Measurements from ENCODE around the gene KRTAP10-2. TPM values are rescaled to one million over a fixed set of nuclear protein-coding genes. Genes with fewer than 3 reads are reported as not detected.
"Not testable (repeated sequence)": the region's sequence is repeated elsewhere in the genome, so short reads cannot be mapped to it uniquely, and the experiment has no call there.

Gene KRTAP10-2
- total and polyA plus RNA-seq, 9 donors: not detected

- Histone ChIP-seq H3K9me3 (replicated peaks; ENCODE audit: control insufficient read depth, low read depth, low read length) (no peaks in the 10 kb centered on the region), H3K36me3 (ENCODE audit: control insufficient read depth, insufficient read depth, low read length) (no peaks in the 10 kb centered on the region), H3K4me1 (ENCODE audit: control insufficient read depth, insufficient read depth, low read length) (peaks cover 16% of the 10 kb centered on the region), H3K27me3 (ENCODE audit: control insufficient read depth, insufficient read depth, low read length) (peaks cover 4% of the 10 kb centered on the region), H3K4me3 (ENCODE audit: low read length) (no peak overlapping the region), H3K27ac (ENCODE audit: low read length) (no peak overlapping the region)
- peak; percentile 22 for DNase-seq
- WGBS (ENCODE audit: insufficient coverage): 38% methylated on average over 16 of the region's 20 CpGs
Measured at GRCh38 chr21:44593598-44594405, 42.5 kb upstream of the KRTAP10-2 start.

GRCh38 chr21:44592446-44593311 is 41.4 kb upstream of the KRTAP10-2 start, which contains the start of gene KRTAP10-6:
KRTAP10-6 (minus strand) TSS chr21:44592505; CDS start chr21:44592484, 21 bp downstream.
- no peak within 1 kb of the TSS for H3K27ac ChIP-seq (ENCODE audit: low read length)
- no peaks in the 10 kb centered on the region for H3K9me3 ChIP-seq (replicated peaks; ENCODE audit: control insufficient read depth, low read depth, low read length)
- H3K4me3 ChIP-seq (ENCODE audit: low read length): no peak within 1 kb of the TSS
- DNase-seq: no peak
- H3K27me3 ChIP-seq (ENCODE audit: control insufficient read depth, insufficient read depth, low read length): no peaks in the 10 kb centered on the region
- H3K4me1 ChIP-seq (ENCODE audit: control insufficient read depth, insufficient read depth, low read length): peaks cover 16% of the 10 kb centered on the region
- 49% methylated on average over 26 of the region's 33 CpGs for WGBS (ENCODE audit: insufficient coverage)
- no peaks in the 10 kb centered on the region for H3K36me3 ChIP-seq (ENCODE audit: control insufficient read depth, insufficient read depth, low read length)

GRCh38 chr21:44591801-44592130 is 40.5 kb upstream of the KRTAP10-2 start:
- not testable (repeated sequence) for H3K27ac ChIP-seq (ENCODE audit: low read length); DNase-seq; H3K4me3 ChIP-seq (ENCODE audit: low read length); H3K27me3 ChIP-seq (ENCODE audit: control insufficient read depth, insufficient read depth, low read length); H3K9me3 ChIP-seq (replicated peaks; ENCODE audit: control insufficient read depth, low read depth, low read length); H3K36me3 ChIP-seq (ENCODE audit: control insufficient read depth, insufficient read depth, low read length)
- peaks cover 16% of the 10 kb centered on the region for H3K4me1 ChIP-seq (ENCODE audit: control insufficient read depth, insufficient read depth, low read length)
- WGBS (ENCODE audit: insufficient coverage): no CpG with 5 or more reads among the region's 4 CpGs

GRCh38 chr21:44590897-44591800 is 39.8 kb upstream of the KRTAP10-2 start:
- H3K9me3 ChIP-seq (replicated peaks; ENCODE audit: control insufficient read depth, low read depth, low read length); H3K27me3 ChIP-seq (ENCODE audit: control insufficient read depth, insufficient read depth, low read length); DNase-seq; H3K36me3 ChIP-seq (ENCODE audit: control insufficient read depth, insufficient read depth, low read length); H3K4me3 ChIP-seq (ENCODE audit: low read length); H3K27ac ChIP-seq (ENCODE audit: low read length): not testable (repeated sequence)
- H3K4me1 ChIP-seq (ENCODE audit: control insufficient read depth, insufficient read depth, low read length): peaks cover 16% of the 10 kb centered on the region
- 53% methylated on average over 13 of the region's 19 CpGs for WGBS (ENCODE audit: insufficient coverage)

- Histone ChIP-seq H3K27ac (ENCODE audit: low read length) (no peak overlapping the region), H3K27me3 (ENCODE audit: control insufficient read depth, insufficient read depth, low read length) (peaks cover 10% of the 10 kb centered on the region), H3K36me3 (ENCODE audit: control insufficient read depth, insufficient read depth, low read length) (no peaks in the 10 kb centered on the region), H3K4me1 (ENCODE audit: control insufficient read depth, insufficient read depth, low read length) (peaks cover 16% of the 10 kb centered on the region), H3K4me3 (ENCODE audit: low read length) (no peak overlapping the region), H3K9me3 (replicated peaks; ENCODE audit: control insufficient read depth, low read depth, low read length) (no peaks in the 10 kb centered on the region)
- DNase-seq: no peak
- WGBS (ENCODE audit: insufficient coverage): 100% methylated on average over 2 of the region's 10 CpGs
Measured at GRCh38 chr21:44590311-44590721, 39.0 kb upstream of the KRTAP10-2 start.

GRCh38 chr21:44589586-44590305 is 38.4 kb upstream of the KRTAP10-2 start:
- no peaks in the 10 kb centered on the region for H3K9me3 ChIP-seq (replicated peaks; ENCODE audit: control insufficient read depth, low read depth, low read length)
- H3K4me1 ChIP-seq (ENCODE audit: control insufficient read depth, insufficient read depth, low read length): peaks cover 16% of the 10 kb centered on the region
- H3K4me3 ChIP-seq (ENCODE audit: low read length): no peak overlapping the region
- no peaks in the 10 kb centered on the region for H3K36me3 ChIP-seq (ENCODE audit: control insufficient read depth, insufficient read depth, low read length)
- WGBS (ENCODE audit: insufficient coverage): 74% methylated on average over 20 of the region's 24 CpGs
- DNase-seq: no peak
- no peak overlapping the region for H3K27ac ChIP-seq (ENCODE audit: low read length)
- H3K27me3 ChIP-seq (ENCODE audit: control insufficient read depth, insufficient read depth, low read length): peaks cover 14% of the 10 kb centered on the region

- H3K4me3 ChIP-seq (ENCODE audit: low read length): no peak overlapping the region
Measured at GRCh38 chr21:44589094-44589493, 37.8 kb upstream of the KRTAP10-2 start.

GRCh38 chr21:44585892-44586291 is 34.6 kb upstream of the KRTAP10-2 start:
- DNase-seq: no peak
- H3K27ac ChIP-seq (ENCODE audit: low read length): no peak overlapping the region
- WGBS (ENCODE audit: insufficient coverage): 84% methylated on average over 3 of the region's 3 CpGs
- H3K4me1 ChIP-seq (ENCODE audit: control insufficient read depth, insufficient read depth, low read length): no peaks in the 10 kb centered on the region
- peaks cover 22% of the 10 kb centered on the region for H3K27me3 ChIP-seq (ENCODE audit: control insufficient read depth, insufficient read depth, low read length)
- H3K9me3 ChIP-seq (replicated peaks; ENCODE audit: control insufficient read depth, low read depth, low read length): peaks cover 10% of the 10 kb centered on the region
- no peaks in the 10 kb centered on the region for H3K36me3 ChIP-seq (ENCODE audit: control insufficient read depth, insufficient read depth, low read length)
- no peak overlapping the region for H3K4me3 ChIP-seq (ENCODE audit: low read length)

More at GRCh38 chr21:44589094-44589493, 37.8 kb upstream of the KRTAP10-2 start:
- H3K36me3 ChIP-seq (ENCODE audit: control insufficient read depth, insufficient read depth, low read length): no peaks in the 10 kb centered on the region
- H3K4me1 ChIP-seq (ENCODE audit: control insufficient read depth, insufficient read depth, low read length): peaks cover 16% of the 10 kb centered on the region
- H3K27me3 ChIP-seq (ENCODE audit: control insufficient read depth, insufficient read depth, low read length): peaks cover 14% of the 10 kb centered on the region
- H3K9me3 ChIP-seq (replicated peaks; ENCODE audit: control insufficient read depth, low read depth, low read length): no peaks in the 10 kb centered on the region
- DNase-seq: no peak
- 100% methylated on average over 1 of the region's 2 CpGs for WGBS (ENCODE audit: insufficient coverage)
- H3K27ac ChIP-seq (ENCODE audit: low read length): no peak overlapping the region

GRCh38 chr21:44583800-44584147 is 32.5 kb upstream of the KRTAP10-2 start:
- Histone ChIP-seq H3K4me1 (ENCODE audit: control insufficient read depth, insufficient read depth, low read length) (no peaks in the 10 kb centered on the region), H3K27ac (ENCODE audit: low read length) (no peak overlapping the region), H3K9me3 (replicated peaks; ENCODE audit: control insufficient read depth, low read depth, low read length) (peaks cover 14% of the 10 kb centered on the region), H3K27me3 (ENCODE audit: control insufficient read depth, insufficient read depth, low read length) (peaks cover 24% of the 10 kb centered on the region), H3K4me3 (ENCODE audit: low read length) (no peak overlapping the region), H3K36me3 (ENCODE audit: control insufficient read depth, insufficient read depth, low read length) (no peaks in the 10 kb centered on the region)
- no peak for DNase-seq
- 63% methylated on average over 1 of the region's 6 CpGs for WGBS (ENCODE audit: insufficient coverage)

Measured in muscle of leg (tissue), 11 donors.